Occipital lobe (tissue), 2 donors: ENCODE measurements around the gene ROPN1. TPM values are rescaled to one million over a fixed set of nuclear protein-coding genes. Genes with fewer than 3 reads are reported as not detected.

Source experiments
- DNase-seq: peaks from one replicate; lab custom pipeline; 2025; lab: John Stamatoyannopoulos, UW
- total RNA-seq: library from RNA; depleted of rRNA; stranded (reverse); fragments of >200 nt; gene quantifications from one replicate; pipeline ENCODE4 v1.2.3, GENCODE V29; 2014

The ROPN1 gene
- total RNA-seq, 1 donor from 2014 or later: 0.16 TPM

DNA sequence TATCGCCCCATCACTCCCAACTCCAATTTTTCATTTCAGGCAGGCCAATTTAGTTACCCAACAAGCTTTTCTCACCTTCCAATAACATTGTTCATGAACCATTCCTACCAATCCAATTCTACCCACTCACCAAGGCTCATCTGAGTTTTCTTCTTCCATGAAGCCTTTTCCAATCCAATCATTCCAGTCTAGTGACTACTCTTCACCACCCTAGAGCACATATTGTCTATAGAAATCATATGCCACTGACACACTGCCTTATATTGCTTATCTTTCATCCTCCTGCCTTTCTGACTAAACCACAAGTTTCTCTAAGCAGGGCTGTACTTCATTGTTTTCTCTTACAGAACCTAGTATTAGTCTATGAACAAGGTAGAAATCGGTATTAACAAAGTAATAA is 42.3 kb downstream of the ROPN1 start:
- no peak for DNase-seq

DNA sequence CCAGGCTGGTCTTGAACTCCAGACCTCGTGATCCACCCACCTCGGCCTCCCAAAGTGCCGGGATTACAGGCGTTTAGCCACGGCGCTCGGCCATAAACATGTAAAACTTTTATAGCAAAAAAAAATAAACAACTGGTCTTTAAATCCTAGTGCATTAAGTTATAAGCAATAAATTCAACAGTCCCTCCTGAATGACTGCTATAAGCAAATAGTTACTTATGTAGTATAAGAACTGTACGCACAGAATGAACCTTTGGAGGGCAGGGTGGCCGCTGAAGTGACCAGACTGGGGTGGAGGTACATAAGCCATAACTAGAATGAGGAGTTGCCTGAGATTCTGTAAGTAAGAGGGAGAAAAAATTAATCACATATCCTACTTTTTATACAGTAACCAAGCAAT is 43.5 kb downstream of the ROPN1 start:
- no peak for DNase-seq

- no peak for DNase-seq
Measured at GRCh38 chr3:123947482-123947881, 44.4 kb downstream of the ROPN1 start.

DNA sequence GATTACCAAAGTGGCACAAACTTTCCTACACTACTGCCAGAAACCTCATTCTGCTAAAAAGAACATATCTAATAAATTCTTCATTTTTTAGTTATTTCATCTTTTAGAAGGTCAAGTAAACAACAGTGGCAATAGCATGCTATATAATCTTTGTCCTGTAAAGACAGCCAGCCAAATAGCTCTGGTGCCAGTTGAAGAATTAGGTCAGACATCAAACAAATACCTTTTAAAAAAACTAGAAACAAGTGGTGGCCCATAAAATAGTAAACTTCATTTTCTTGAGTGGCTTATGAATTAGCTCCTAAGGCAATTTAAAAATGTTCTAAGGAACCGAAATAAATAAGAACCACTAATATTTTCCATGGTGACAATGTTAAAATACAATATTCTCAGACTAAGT is 50.4 kb downstream of the ROPN1 start:
- no peak for DNase-seq

GRCh38 chr3:123941121-123941520 is 50.8 kb downstream of the ROPN1 start:
- DNase-seq: no peak

- no peak for DNase-seq
Measured at GRCh38 chr3:123939706-123940105, 52.2 kb downstream of the ROPN1 start.

GRCh38 chr3:123936400-123936799 is 55.5 kb downstream of the ROPN1 start:
- no peak for DNase-seq

DNA sequence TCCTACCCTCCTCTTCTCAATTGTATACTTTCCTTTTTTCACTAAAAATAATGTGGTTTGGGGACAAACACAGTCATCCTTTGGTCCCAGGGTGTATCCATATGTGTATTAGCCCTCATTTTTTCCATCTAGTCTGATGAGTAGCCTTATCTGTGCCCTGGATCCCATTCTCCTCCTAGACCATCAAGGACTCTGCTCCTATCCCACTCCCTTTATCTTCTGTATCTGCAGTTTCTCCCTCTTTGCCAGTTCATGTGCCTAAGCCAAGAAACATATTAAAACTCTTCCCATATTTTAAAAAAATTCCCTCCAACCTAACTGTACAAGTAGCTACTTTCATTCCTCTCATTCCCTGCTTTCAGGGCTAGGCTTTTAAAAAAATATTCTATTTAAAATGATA is 56.1 kb downstream of the ROPN1 start:
- DNase-seq: no peak

DNA sequence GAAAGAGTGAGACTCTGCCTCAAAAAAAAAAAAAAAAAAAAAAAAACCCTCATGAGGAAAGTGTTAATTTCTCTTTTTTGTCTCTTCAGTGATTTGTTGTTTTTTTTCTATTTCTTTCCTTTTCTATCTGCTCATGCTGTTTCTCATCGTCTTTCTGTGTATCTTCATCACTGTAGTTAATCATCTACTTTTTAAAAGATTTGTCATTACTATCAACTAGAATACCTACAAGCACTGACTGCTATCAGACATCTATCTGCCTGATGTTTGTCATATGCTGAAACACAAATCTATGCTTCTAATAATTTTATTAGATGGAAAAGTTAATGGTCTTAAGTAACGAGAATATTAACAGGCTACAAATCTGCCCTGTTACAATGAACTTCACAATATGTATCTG is 57.7 kb downstream of the ROPN1 start:
- no peak for DNase-seq

GRCh38 chr3:123930445-123930844 is 61.5 kb downstream of the ROPN1 start:
- no peak for DNase-seq

GRCh38 chr3:123929325-123929724 is 62.6 kb downstream of the ROPN1 start:
- no peak for DNase-seq

DNA sequence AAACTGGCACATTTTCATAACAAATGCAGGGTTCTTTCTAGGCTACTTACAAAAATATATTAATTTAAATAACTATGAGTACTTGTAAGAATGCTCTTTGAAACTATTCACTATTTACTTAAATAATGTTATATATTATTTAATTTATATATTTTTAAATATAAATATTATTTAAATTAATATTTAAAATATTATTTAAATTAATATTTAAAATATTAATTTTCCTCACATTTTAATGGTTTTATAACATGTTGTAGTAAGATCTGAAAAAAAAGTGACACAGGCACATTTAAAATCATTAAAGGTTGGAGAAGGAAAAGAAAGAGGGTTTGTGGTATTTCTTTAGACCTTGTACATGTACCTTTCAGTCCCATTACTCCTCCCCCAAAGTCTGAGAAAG is 65.5 kb downstream of the ROPN1 start:
- no peak for DNase-seq

- no peak for DNase-seq
Measured at GRCh38 chr3:123920868-123921267, 71.1 kb downstream of the ROPN1 start.

DNA sequence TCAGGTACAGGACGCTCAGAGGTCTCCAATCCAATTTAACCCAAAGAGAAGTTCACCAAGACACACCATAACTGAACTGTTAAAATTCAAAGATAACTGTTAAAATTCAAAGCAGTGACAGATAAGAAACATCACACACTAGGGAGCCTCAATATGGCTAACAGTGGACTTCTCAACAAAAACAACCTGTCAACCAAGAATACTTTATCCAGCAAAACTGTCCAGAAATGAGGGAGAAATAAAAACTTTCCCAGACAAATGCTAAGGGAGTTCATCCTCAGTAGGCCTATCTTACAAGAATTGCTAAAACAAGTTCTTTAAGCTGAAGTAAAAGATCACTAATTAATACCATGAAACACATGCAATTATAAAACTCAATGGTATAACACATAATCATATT is 71.5 kb downstream of the ROPN1 start:
- DNase-seq: no peak

GRCh38 chr3:123919353-123919752 is 72.6 kb downstream of the ROPN1 start:
- no peak for DNase-seq

Other genes starting within 250 kb of the ROPN1 start
- gene MYLK, start 107.8 kb downstream of the ROPN1 start, total RNA-seq: 15.1 TPM
- gene CCDC14, start 30.9 kb downstream of the ROPN1 start, total RNA-seq: 99.5 TPM
- gene KALRN, start 41.2 kb upstream of the ROPN1 start, total RNA-seq: 170 TPM